Muscle layer of colon (tissue), 2 donors: ENCODE data around the gene ADCY7.

Experiments
- H3K27ac ChIP-seq: one replicate; pipeline ENCODE4 v1.7.0; 2013; ENCODE audit warnings: low read depth, mild to moderate bottlenecking, low read length, moderate library complexity
- H3K27me3 ChIP-seq, 2 donors: one replicate each; pipeline ENCODE4 v1.7.0; 2013; ENCODE audit warnings: low read length in 2 of 2, mild to moderate bottlenecking in 2 of 2; ENCODE audit not compliant: insufficient read depth in 2 of 2, control insufficient read depth in 1 of 2
- H3K36me3 ChIP-seq: one replicate; pipeline ENCODE4 v1.7.0; 2013; ENCODE audit warnings: mild to moderate bottlenecking, low read length; ENCODE audit not compliant: insufficient read depth
- H3K4me1 ChIP-seq: one replicate; pipeline ENCODE4 v1.7.0; 2013; ENCODE audit warnings: mild to moderate bottlenecking, low read length; ENCODE audit not compliant: insufficient read depth
- H3K4me3 ChIP-seq, 2 donors: one replicate each; pipeline ENCODE4 v1.7.0; 2013; ENCODE audit warnings: low read length in 2 of 2, low read depth in 1 of 2, mild to moderate bottlenecking in 1 of 2, moderate library complexity in 1 of 2
- H3K9ac ChIP-seq: one replicate; pipeline ENCODE4 v1.7.0; 2013; ENCODE audit warnings: low read length
- H3K9me3 ChIP-seq: one replicate; pipeline ENCODE4 v1.7.0; 2013; ENCODE audit warnings: mild to moderate bottlenecking, low read length
- donor health status: abdominal sarcoma.
- donor health status: Adenocarcinoma of cecum.

ADCY7 gene

GRCh38 chr16:50271148-50272041 lies 5.0 kb downstream of the ADCY7 start:
- no peak overlapping the region for H3K27ac ChIP-seq
- H3K27me3 ChIP-seq: no peaks in the 10 kb centered on the region
- no peaks in the 10 kb centered on the region for H3K9me3 ChIP-seq
- H3K4me3 ChIP-seq: no peak overlapping the region
- no peaks in the 10 kb centered on the region for H3K36me3 ChIP-seq
- no peak overlapping the region for H3K9ac ChIP-seq
- H3K4me1 ChIP-seq: no peaks in the 10 kb centered on the region

DNA sequence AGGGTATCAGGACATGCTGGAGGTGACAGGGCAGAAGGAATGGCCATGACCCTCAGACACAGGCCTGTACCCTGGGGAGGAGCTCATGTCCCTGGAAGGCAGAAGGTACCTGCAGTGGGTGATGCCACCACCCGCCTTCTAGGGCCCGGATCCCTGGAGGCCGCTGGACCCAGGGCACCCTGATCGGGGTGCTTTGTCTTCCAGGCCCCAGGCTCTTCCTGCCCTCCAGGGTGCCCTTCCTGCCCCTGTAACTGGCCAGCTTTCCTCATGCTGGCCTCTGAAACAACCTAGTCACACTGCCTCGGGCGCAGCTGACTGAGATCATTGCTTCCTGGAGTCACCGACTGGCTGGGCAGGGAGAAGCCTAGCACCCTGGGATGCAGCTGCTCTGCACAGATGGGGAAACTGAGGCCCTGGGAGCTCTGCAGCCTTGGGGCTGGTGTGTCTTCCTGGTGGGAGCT lies 5.8 kb downstream of the ADCY7 start:
- no peak overlapping the region for H3K4me3 ChIP-seq
- no peaks in the 10 kb centered on the region for H3K36me3 ChIP-seq
- no peaks in the 10 kb centered on the region for H3K4me1 ChIP-seq
- H3K9me3 ChIP-seq: no peaks in the 10 kb centered on the region
- no peak overlapping the region for H3K27ac ChIP-seq
- H3K27me3 ChIP-seq: no peaks in the 10 kb centered on the region
- no peak overlapping the region for H3K9ac ChIP-seq

GRCh38 chr16:50272687-50273381 lies 6.5 kb downstream of the ADCY7 start:
- no peaks in the 10 kb centered on the region for H3K9me3 ChIP-seq
- no peaks in the 10 kb centered on the region for H3K36me3 ChIP-seq
- H3K27ac ChIP-seq: no peak overlapping the region
- H3K4me3 ChIP-seq: no peak overlapping the region
- no peaks in the 10 kb centered on the region for H3K4me1 ChIP-seq
- no peak overlapping the region for H3K9ac ChIP-seq
- no peaks in the 10 kb centered on the region for H3K27me3 ChIP-seq

GRCh38 chr16:50273382-50273690 lies 7.0 kb downstream of the ADCY7 start:
- H3K36me3 ChIP-seq: no peaks in the 10 kb centered on the region
- no peaks in the 10 kb centered on the region for H3K4me1 ChIP-seq
- no peaks in the 10 kb centered on the region for H3K9me3 ChIP-seq
- H3K27me3 ChIP-seq: no peaks in the 10 kb centered on the region
- H3K4me3 ChIP-seq: no peak overlapping the region
- H3K9ac ChIP-seq: no peak overlapping the region
- no peak overlapping the region for H3K27ac ChIP-seq

GRCh38 chr16:50273888-50274325 lies 7.6 kb downstream of the ADCY7 start:
- Histone ChIP-seq H3K9me3 (no peaks in the 10 kb centered on the region), H3K27me3 (no peaks in the 10 kb centered on the region), H3K27ac (no peak overlapping the region), H3K36me3 (no peaks in the 10 kb centered on the region), H3K9ac (no peak overlapping the region), H3K4me3 (no peak overlapping the region), H3K4me1 (no peaks in the 10 kb centered on the region)

DNA sequence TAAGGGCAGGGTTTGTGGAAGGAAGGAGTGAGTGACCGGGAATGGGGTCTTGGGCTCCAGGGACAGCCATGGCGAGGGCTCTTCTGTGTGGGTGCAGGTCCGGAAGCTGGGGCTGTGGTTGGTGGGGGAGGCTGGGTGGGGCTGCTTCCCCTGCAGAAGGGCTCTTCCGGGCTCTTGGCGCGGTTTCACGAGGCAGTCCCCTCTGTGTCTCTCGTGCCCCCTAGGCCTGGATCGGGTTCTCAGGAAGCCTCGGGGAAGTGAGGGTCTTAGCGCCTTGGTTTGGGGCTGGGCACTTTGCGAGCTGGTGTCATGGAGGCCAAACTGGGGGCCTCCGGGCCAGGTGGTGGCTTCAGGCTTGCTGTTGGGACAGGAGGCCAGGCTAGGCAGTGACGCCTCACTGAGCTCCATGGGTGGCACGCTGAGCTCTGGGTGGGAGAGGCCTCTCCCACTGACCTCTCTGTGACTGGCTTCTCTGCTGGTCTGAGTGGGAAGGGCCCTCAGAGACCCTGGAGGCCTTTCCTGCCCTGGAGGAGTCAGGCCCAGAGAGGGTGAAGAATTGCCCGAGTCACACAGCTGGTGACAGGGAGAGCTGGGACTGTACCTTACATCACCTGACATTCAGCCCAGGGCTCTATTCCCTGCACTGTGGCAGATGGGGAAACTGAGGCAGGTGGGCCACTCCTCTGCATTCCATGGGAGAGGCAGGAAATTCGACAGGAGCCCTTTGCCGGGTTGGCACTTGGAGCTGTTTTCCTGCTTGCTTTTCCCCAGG lies 8.2 kb downstream of the ADCY7 start:
- Histone ChIP-seq H3K36me3 (no peaks in the 10 kb centered on the region), H3K9ac (no peak overlapping the region), H3K27me3 (no peaks in the 10 kb centered on the region), H3K4me3 (peak overlapping the region in 1 of 2 donors; percentile 16), H3K4me1 (no peaks in the 10 kb centered on the region), H3K9me3 (no peaks in the 10 kb centered on the region), H3K27ac (no peak overlapping the region)

DNA sequence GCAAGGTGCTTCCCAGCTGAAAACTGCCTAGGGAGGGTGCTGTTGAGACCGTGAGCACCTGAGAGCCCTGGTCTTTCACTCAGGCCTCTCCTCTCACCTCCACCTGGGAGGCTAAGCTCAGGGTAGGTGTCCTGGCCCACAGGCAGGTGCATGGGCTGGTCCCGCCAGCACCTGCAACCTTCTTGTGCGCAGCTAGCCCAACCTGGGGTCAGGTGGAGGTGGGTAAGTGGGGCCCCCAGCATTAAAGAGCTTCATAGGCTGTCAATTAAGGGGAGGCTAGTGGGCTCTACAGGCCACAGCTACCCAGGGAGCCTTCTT lies 8.7 kb downstream of the ADCY7 start:
- Histone ChIP-seq H3K4me1 (no peaks in the 10 kb centered on the region), H3K27ac (no peak overlapping the region), H3K27me3 (no peaks in the 10 kb centered on the region), H3K9me3 (no peaks in the 10 kb centered on the region), H3K4me3 (peak overlapping the region in 1 of 2 donors; percentile 16), H3K9ac (no peak overlapping the region), H3K36me3 (no peaks in the 10 kb centered on the region)

GRCh38 chr16:50275428-50276325 lies 9.3 kb downstream of the ADCY7 start:
- Histone ChIP-seq H3K9me3 (no peaks in the 10 kb centered on the region), H3K36me3 (no peaks in the 10 kb centered on the region), H3K4me3 (no peak overlapping the region), H3K27me3 (no peaks in the 10 kb centered on the region), H3K9ac (no peak overlapping the region), H3K4me1 (no peaks in the 10 kb centered on the region), H3K27ac (no peak overlapping the region)

DNA sequence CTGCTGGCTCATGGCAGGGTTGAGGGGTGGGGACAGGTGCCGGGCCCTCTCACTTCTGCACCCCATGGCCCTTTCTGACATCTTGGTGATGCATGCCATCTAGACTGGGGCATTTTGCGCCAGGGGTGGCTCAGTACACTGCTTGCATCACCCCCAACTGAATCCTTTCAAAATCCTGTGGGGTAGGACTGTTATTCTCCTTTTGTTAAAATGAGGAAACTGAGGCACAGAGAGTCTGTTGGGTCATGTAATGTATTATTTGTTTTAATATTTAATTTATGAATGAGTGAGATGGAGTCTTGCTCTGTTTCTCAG lies 9.9 kb downstream of the ADCY7 start:
- no peak overlapping the region for H3K9ac ChIP-seq
- H3K4me1 ChIP-seq: no peaks in the 10 kb centered on the region
- H3K27me3 ChIP-seq: no peaks in the 10 kb centered on the region
- no peaks in the 10 kb centered on the region for H3K9me3 ChIP-seq
- no peaks in the 10 kb centered on the region for H3K36me3 ChIP-seq
- H3K4me3 ChIP-seq: no peak overlapping the region
- no peak overlapping the region for H3K27ac ChIP-seq

- H3K4me1 ChIP-seq: no peaks in the 10 kb centered on the region
Measured at GRCh38 chr16:50276801-50277555, 10.6 kb downstream of the ADCY7 start.

More at GRCh38 chr16:50276801-50277555, 10.6 kb downstream of the ADCY7 start:
- Histone ChIP-seq H3K27me3 (no peaks in the 10 kb centered on the region), H3K27ac (no peak overlapping the region), H3K4me3 (no peak overlapping the region), H3K9ac (no peak overlapping the region), H3K9me3 (no peaks in the 10 kb centered on the region), H3K36me3 (no peaks in the 10 kb centered on the region)
